Psoas muscle (tissue), 8 donors: ENCODE results near the gene SMC4. TPM values are rescaled to one million over a fixed set of nuclear protein-coding genes. Genes with fewer than 3 reads are reported as not detected.

Experiments
- ATAC-seq, 4 donors: fragments of 200-7000 bp; cut with Tn5 transposase; one replicate each; pipeline ENCODE4 v1.9.1; 2020; ENCODE audit warnings: moderate library complexity in 3 of 4, mild to moderate bottlenecking in 2 of 4
- DNase-seq, 2 donors: peaks; one replicate each; pipeline ENCODE4 v3.0.0-alpha.2; 2020
- H3K27ac ChIP-seq: fragments of 200-600 bp; one replicate; pipeline ENCODE4 v1.8.0; 2022
- H3K27me3 ChIP-seq, 3 donors: fragments of 200-600 bp in 1 of 3; one replicate each; pipeline versions ENCODE4 v1.6.1 to v1.8.0; 2013 to 2022; ENCODE audit warnings: low read length in 2 of 3, mild to moderate bottlenecking in 2 of 3, moderate library complexity in 1 of 3; ENCODE audit not compliant: insufficient read depth in 3 of 3
- H3K36me3 ChIP-seq, 2 donors: fragments of 200-600 bp in 1 of 2; one replicate each; pipeline versions ENCODE4 v1.6.1 to v1.8.0; 2013 to 2022; ENCODE audit warnings: low read depth in 1 of 2, mild to moderate bottlenecking in 1 of 2, moderate library complexity in 1 of 2; ENCODE audit not compliant: insufficient read depth in 1 of 2
- H3K4me1 ChIP-seq: fragments of 200-600 bp; one replicate; pipeline ENCODE4 v1.8.0; 2022
- H3K4me3 ChIP-seq: fragments of 200-600 bp; one replicate; pipeline ENCODE4 v1.8.0; 2022; ENCODE audit warnings: mild to moderate bottlenecking
- H3K9me3 ChIP-seq: fragments of 200-600 bp; one replicate; pipeline ENCODE4 v1.8.0; 2022
- CTCF ChIP-seq: fragments of 200-600 bp; IDR thresholded peaks from one replicate; pipeline ENCODE4 v1.8.0; 2022; ENCODE audit warnings: antibody characterized with exemption
- WGBS, 3 donors: extraction: QIAGEN DNeasy Blood & Tissue Kit; methylation state at CpG; one replicate each; pipeline versions ENCODE4 v1.1.6 to v1.1.7; 2013; 5-methylcytosine and 5-hydroxymethylcytosine counted together
- intact Hi-C, 2 donors: fragments of 100-400 bp; cut with DNase I; formaldehyde crosslinking; loops; one replicate each; pipeline versions ENCODE4 v1.11.0 to v1.14.2; 2022
- polyA plus RNA-seq, 3 donors: library from polyadenylated mRNA; stranded (reverse); fragments of 200-250 nt; gene quantifications; one replicate each; pipeline ENCODE4 v1.2.3, GENCODE V29; 2013
- total RNA-seq, 4 donors: library from RNA; stranded (reverse); fragmentation: NEBNext Ultra II Directional in 2 of 4; extraction: Animal tissue kit (Norgen Biotek cat#: 25700) in 2 of 4; gene quantifications; one replicate each; pipeline versions ENCODE4 v1.2.1 to v1.2.4, GENCODE V29; 2021 to 2023
- donor health status: healthy with polysubstance abuse.
- donor health status: DM: no; HTN: no; CAD: no; lungs with moderate emphysema.
- donor health status: Bipolar disorder and iron deficiency.
- donor health status: healthy.
- donor health status: DM: yes; HTN: yes; CAD: no.
- donor health status: DM: no; HTN: no; CAD: no.
- donor health status: DM: no; HTN: no; CAD: no.
- donor health status: DM: yes; HTN: yes; CAD: no.

Gene SMC4
- total and polyA plus RNA-seq, 7 donors: 6.9 to 17.3 (median 8.6) TPM

- intact Hi-C loops: no loop called here
- no peak for ATAC-seq
These were observed 83.3 kb downstream of the SMC4 start for GRCh38 chr3:160482796-160483195.

More at GRCh38 chr3:160482796-160483195, 83.3 kb downstream of the SMC4 start:
- Histone ChIP-seq H3K4me3 (no peak overlapping the region), H3K36me3 (no peaks in the 10 kb centered on the region), H3K27me3 (no peaks in the 10 kb centered on the region), H3K4me1 (no peaks in the 10 kb centered on the region), H3K9me3 (no peaks in the 10 kb centered on the region), H3K27ac (no peak overlapping the region)
- TF ChIP-seq CTCF: no peak
- WGBS, 3 donors: 62 to 66% (median 65%) methylated on average over 3 of the region's 3 CpGs
- no peak for DNase-seq

Other genes with a start within 250 kb of the SMC4 start
- under 1 TPM in 2 of 4 donors, not detected in 2; 0.10 to 0.26 TPM for gene C3orf80, start 174.2 kb upstream of the SMC4 start, total RNA-seq
- under 1 TPM in 2 of 3 donors, not detected in 1; 0.04 TPM for gene C3orf80, start 174.2 kb upstream of the SMC4 start, polyA plus RNA-seq
- gene IFT80, start 425 bp upstream of the SMC4 start, total RNA-seq: 1 to 10 TPM; 3.9 to 8.2 (median 5.3) TPM
- 1 to 10 TPM; 2.1 to 3.7 (median 2.5) TPM for gene IFT80, start 425 bp upstream of the SMC4 start, polyA plus RNA-seq
- under 1 TPM; 0.20 to 0.81 (median 0.31) TPM for gene TRIM59, start 50.1 kb downstream of the SMC4 start, total RNA-seq
- under 1 TPM; 0.05 to 0.21 (median 0.07) TPM for gene TRIM59, start 50.1 kb downstream of the SMC4 start, polyA plus RNA-seq
- gene KPNA4, start 165.9 kb downstream of the SMC4 start, total RNA-seq: 100 to 1,000 TPM; 197 to 236 (median 203) TPM
- 100 to 1,000 TPM in 1 of 3 donors, 10 to 100 TPM in 2; 48.5 to 124 (median 60.9) TPM for gene KPNA4, start 165.9 kb downstream of the SMC4 start, polyA plus RNA-seq